H4 (cell line): ENCODE results near the gene YJEFN3. TPM values are rescaled to one million over a fixed set of nuclear protein-coding genes. Genes with fewer than 3 reads are reported as not detected.
A peak's percentile ranks its signal among the peaks of the same experiment; 100 is the strongest.

Experiments used
- DNase-seq: peaks from one replicate; pipeline ENCODE4 v3.0.0-alpha.2; 2015; ENCODE audit warnings: low spot score
- total RNA-seq: library from RNA; depleted of rRNA; stranded (reverse); fragments of >200 nt; shearing (Covaris generic); gene quantifications from 2 replicates; pipeline ENCODE4 v1.2.3, GENCODE V29; 2014

The YJEFN3 gene
- total RNA-seq, 1 experiment from 2014 or later: 0.10 TPM

DNA sequence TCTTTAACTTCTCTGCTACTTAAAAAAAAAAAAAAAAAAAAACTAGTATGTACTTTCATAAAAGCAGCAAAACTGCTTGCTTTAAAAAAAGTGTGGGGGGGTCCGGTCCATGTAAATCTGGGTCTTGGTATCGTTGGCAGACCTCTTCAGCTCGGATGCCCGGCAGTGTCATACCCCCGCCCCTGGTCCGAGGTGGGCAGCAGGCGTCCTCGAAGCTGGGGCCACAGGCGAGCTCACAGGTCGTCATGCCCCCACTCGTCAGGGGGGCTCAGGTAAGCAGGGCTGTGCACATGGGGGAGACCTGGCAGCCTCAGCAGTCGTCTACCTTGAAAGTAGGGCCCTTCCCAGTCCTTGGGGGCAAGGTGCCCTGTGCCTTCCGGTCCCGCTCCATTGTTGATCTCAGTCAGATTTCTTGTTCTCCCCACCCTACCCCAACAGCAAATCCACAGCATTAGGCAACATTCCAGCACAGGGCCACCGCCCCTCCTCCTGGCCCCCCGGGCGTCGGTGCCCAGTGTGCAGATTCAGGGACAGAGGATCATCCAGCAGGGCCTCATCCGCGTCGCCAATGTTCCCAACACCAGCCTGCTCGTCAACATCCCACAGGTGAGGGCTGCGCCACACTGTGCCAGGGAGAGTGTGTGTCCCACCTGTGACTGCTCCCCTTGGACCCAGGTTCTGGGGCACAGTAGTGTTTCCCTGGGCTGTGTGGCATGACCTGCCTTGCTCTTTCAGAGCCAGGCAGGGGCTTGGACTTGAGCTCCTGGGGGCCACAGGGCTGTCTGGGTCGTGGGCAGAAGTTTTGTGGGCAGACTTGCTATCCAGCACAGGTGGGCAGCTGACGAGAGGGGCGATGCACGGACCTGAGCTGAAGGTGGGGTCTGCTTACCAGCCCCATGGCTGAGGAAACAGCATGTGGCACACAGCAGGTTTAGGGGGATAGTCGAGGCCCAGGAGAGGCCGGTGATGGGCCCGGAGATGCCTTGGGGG lies 32.8 kb upstream of the YJEFN3 start:
- no peak for DNase-seq

DNA sequence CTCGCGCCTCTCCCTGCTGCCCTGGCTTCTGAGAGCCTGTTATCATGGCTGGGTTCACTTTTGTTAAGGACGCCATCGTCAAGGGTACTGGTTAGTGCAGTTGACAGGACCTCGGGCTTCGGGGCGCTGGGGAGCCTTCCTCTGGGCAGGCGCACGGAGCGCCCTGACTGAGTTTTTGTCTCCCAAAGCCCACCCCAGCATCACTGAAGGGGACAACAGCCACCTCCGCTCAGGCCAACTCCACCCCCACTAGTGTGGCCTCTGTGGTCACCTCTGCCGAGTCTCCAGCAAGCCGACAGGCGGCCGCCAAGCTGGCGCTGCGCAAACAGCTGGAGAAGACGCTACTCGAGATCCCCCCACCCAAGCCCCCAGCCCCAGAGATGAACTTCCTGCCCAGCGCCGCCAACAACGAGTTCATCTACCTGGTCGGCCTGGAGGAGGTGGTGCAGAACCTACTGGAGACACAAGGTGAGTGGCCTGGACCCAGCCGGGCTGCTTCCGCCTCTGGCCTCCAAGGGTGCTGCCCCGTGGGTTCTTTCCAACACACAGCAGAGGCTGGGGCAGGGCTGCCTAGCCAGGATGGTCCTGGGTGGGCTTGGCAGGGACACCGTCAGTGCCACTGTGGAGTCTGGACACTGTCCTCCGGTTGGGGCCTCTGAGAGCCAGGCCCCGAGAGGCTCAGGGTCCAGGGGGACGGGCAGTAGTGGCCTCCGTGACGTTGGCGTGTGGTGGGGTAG lies 30.3 kb upstream of the YJEFN3 start:
- DNase-seq: no peak

DNA sequence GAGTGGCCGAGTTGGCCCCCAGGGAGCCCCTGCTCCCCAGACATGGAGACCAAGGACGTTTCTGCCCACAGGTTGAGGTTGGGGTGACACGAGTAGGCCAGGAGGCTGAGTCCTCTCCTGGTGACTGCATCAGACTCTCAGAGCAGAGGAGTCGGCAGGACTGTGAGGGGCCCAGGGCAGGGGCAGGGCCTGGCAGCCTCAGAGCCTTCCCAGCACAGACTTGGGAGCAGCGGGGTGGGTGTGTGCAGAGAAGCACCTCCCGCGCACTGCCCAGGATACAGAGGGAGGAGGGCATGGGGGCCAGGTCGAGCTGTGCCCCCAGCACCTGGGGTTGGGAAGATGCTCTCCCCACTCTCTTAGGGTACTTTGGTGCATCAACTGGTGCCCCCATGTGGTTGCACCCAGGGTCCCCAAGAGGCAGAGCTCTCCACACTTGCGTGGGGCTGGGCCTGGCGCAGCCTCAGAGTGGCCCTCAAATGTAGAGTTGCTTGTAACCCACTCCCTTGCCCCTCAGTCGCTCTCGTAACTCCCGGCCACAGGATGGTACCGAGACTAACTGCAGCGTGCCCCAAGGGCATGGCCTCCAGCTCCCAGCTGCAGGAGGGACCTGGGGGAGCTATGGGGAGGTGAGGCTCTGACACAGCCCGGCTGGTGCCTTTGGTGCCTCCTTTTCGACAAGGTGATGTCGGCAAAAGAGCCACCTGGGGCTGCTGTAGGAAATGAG lies 29.3 kb upstream of the YJEFN3 start:
- no peak for DNase-seq

DNA sequence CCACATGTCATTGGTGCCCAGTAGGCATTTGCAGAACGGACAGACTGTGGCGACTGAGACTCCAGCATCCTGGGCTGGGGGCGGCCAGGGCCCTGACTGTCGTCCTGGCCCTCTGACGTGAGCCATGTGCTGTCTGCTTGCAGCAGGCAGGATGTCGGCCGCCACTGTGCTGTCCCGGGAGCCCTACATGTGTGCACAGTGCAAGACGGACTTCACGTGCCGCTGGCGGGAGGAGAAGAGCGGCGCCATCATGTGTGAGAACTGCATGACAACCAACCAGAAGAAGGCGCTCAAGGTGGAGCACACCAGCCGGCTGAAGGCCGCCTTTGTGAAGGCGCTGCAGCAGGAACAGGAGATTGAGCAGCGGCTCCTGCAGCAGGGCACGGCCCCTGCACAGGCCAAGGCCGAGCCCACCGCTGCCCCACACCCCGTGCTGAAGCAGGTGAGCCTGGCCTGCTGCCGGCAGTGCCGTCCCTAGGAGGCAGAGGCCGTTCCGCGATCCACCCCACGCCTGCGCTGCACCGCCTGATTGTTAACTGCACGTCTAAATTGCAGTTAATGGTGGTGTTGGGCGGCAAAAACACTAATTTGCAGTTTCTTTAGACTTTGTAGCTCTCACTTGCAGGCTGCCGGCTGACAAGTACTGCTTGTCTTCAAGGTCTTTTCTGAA lies 27.6 kb upstream of the YJEFN3 start:
- no peak for DNase-seq

DNA sequence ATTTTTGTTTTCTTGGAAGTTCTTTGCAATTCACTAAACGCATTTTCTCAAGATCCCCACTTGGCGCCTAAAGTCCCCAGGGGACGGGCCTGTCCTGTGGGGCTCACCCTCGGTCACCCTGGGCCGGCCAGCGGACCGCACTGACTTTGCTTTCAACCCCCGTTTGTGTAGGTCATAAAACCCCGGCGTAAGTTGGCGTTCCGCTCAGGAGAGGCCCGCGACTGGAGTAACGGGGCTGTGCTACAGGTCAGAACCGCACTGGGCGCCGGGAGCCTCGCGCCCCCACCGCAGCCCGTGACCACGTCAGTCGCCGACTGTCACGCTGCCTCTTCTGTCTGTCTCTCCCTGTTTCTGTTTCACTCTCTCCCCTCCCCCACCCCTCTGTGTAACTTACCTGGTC lies 26.9 kb upstream of the YJEFN3 start:
- no peak for DNase-seq

DNA sequence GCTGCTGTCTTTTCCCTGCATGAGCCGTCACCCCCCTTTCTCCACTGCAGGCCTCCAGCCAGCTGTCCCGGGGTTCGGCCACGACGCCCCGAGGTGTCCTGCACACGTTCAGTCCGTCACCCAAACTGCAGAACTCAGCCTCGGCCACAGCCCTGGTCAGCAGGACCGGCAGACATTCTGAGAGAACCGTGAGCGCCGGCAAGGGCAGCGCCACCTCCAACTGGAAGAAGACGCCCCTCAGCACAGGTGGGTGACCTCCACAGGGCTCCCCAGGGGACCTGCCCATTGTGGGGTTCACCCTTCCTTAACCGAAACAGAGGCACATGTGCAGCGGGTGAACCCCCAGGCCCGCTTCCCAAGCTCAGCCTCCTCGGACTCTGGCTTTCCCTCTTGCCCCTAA lies 26.4 kb upstream of the YJEFN3 start:
- DNase-seq: no peak

DNA sequence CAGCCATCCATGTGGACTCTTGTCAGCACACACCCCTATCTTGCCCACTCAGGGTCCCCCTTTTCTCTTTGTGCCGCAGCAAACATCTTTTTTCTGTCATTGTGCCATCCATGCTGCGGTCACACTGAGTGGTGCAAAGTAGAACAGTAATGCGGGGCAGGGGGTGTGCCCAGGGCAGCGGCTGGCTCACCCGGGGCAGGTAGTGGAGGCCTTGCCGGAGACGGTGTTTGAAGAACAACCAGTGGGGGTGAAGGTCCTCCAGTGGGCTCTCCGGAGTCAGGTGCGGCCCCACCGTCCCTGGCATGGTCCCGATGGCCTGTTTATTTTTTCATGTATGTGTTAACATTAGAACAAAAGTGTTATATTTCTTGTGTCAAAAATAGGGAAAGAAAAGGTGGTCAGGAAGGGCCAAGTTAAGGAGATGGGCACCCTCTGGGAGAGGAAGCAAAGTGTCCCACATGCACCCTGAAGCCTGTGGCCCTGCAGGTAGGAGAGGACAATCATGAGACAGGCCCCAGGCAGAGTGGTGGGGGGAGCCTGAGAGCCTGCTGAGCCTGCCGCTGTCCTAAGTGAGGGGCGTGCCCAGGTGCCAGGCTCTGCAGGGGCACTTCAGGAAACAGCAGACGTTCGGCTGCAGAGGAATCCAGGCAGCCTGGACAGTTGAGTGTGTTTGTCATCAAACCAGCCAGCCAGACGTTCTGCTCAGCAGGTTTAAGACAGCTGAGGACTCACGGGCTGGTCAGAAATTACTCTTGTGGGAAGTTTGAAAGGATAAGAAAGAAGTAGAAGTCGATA lies 25.7 kb upstream of the YJEFN3 start:
- DNase-seq: no peak

DNA sequence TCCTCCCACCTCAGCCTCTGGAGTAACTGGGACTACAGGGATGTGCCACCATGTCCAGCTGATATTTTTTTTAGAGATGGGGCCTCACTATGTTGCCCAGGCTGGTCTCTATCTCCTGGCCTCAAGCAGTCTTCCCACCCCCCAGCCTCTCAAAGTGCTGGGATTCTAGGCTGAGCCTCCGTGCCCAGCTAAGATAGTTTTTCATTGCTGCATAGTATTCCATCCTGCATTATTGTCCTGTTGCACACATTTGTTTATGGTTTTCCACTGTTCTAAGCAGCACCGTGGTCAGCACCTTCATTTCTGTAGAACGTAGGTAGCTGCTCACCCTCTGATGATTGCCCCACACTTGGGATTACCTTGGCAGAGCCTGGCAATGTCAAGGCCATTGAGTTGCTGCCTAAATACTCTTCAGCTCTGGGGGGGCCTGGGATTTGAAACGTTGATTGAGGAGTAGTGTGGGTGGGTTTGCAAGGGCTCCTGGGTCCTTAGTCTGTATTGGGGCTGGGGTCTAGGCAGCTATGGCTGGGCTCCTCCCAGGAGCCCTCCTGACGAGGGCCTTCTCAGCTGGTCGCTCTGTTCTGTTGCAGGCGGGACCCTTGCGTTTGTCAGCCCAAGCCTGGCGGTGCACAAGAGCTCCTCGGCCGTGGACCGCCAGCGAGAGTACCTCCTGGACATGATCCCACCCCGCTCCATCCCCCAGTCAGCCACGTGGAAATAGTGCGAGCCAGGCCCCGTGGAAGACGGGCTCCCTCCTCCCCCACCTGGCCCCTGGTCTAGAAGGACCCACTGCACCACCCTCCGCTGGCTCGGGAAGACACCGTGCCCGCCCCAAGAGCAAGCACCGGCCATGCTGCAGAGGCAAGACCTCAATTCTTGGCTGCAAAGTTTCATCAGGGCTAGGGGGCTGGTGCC lies 23.7 kb upstream of the YJEFN3 start:
- DNase-seq: no peak

DNA sequence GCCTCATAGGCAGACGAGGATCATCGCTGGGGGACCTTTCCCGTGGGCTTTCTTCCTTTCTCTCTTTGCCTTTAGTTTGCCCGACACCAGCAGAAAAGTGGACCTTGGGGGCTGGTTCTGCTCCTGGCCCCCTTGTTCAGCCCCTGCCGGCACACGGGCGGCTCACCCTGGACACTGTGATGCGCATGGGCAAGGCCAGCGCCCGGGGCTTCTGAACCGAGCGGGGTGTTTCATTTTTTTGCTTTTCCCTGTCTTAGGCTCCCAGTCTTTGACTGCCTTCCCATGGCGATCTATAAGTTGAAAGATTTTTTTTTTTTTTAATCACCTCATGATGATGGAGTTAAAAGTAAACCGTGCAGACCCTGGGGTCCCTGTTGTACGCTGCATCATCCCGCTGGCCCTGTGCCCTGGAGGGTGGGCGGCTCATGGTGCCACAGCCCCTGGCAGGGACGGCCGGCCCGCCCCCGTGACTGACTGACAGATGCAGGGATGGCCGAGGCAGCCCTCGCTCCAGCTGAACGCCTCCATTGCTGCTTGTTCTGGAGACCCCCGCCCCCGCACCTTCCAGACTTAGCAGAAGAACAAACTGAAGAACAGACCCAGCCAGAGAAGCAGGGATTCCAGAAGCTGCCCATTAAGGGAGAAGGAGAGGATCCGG lies 22.9 kb upstream of the YJEFN3 start:
- DNase-seq: no peak

DNA sequence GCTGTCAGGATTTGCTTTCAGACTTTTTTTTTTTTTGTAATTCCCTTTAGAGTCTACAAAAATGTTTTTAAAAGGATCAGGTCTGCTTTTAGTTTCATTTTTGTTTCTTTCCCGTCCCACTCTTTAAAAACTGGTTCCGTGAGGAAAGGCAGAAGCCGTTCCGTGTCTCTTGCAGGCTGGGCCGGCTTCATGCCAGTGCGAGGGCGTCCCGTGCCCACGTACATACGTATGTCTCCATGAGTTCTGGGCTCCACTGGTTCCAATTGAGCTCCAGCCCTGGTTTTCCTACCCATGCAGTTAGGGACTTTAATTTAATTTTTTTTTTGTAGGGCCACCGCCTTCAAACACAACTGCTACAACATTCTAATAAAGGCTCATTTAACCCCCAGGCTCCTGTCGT lies 22.1 kb upstream of the YJEFN3 start:
- no peak for DNase-seq

DNA sequence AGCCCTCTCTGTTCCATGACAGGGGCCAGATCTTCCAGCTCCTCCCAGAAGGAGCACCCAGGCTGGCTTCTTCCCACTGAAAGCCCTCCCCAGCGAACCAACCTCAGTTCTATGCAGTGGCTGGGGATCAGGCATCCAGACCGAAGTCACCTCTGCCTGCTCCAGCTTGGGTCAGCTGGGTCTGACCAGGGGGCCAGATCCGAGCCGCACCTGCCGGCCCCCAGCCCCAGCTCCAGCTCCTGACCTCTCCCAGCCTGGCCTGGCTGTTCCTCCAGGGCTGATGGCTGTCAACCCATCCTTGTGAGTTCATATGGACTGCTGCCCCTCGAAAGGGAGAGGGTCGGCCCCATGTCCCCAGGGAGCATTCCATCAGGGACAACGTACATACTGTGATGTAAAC lies 21.4 kb upstream of the YJEFN3 start:
- DNase-seq: no peak

DNA sequence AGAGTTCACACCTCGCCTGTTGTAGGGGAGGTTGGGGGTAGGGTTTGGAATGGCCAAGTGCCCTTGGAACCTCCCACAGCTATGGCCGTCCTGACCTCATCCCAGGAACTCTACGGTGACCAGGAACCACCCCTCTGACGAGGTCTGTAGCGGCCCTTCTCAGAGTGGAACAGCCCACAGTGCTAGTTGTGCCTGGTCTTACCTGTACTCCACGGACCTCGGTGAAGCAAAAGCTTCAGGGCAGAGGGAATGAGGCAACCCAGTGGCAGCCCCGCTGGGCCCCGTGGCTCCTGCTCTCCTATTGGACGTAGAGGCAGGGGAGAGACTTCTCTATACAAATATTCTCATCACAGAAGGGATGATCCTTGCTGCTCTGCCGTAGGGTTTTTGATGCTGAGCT lies 20.5 kb upstream of the YJEFN3 start:
- no peak for DNase-seq

DNA sequence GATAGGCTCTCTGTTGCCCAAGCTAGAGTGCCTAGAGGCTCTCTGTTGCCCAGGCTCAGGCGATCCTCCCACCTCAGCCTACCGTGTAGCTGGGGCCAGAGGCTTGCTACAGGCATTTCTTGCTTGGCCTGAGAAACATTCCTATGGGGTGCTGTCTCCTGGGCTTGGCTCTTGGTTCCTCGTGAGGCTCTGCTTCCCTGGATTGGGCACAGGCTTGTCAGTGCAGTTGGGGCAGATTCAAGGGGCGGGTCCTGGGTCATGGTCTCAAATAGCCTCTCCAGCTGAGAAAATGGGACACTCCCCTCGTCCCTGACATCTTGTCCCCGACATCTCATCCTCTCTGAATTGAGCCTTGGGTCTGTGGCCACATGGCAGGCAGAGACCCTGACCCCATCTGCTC lies 18.3 kb upstream of the YJEFN3 start:
- no peak for DNase-seq

DNA sequence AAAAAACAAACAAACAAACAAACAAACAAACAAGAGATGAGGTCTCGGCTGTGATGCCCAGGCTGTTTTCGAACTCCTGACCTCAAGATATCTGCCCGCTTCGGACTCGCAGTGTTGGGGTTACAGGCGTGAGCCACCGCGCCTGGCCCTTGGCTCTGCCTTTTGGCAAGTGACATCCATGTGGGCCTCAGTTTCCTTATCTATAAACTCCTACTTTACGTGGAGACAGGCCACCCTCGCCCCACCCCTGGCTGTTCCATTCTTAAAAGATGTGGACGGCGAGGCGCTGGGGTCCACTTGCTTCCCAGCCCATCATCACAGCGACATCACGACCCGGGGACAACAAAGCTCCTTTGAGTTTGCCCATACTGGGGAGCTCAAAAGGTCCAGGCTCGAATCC lies 15.0 kb upstream of the YJEFN3 start:
- no peak for DNase-seq

DNA sequence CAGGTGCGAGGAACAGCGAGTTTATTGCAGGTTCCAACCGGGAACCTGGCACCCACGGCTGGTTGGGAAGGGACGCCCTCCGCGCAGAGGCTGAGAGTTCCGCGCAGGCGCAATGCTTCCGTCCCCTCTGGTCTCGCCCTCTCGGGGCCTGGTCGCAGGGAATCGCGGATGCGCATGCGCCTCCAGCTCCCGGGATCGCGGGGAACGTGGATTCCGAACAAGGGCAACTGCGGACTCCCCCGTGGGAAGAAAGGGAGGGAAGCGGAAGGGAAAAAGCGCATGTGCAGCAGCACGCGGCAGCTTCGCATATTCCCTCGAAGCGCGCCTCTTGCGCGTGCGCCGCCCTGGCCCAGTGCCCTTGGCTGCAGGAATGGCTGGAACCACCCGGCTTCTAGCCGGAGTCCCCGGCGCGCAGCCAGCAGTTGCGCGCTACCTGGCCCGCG lies 14.5 kb upstream of the YJEFN3 start:
- no peak for DNase-seq

DNA sequence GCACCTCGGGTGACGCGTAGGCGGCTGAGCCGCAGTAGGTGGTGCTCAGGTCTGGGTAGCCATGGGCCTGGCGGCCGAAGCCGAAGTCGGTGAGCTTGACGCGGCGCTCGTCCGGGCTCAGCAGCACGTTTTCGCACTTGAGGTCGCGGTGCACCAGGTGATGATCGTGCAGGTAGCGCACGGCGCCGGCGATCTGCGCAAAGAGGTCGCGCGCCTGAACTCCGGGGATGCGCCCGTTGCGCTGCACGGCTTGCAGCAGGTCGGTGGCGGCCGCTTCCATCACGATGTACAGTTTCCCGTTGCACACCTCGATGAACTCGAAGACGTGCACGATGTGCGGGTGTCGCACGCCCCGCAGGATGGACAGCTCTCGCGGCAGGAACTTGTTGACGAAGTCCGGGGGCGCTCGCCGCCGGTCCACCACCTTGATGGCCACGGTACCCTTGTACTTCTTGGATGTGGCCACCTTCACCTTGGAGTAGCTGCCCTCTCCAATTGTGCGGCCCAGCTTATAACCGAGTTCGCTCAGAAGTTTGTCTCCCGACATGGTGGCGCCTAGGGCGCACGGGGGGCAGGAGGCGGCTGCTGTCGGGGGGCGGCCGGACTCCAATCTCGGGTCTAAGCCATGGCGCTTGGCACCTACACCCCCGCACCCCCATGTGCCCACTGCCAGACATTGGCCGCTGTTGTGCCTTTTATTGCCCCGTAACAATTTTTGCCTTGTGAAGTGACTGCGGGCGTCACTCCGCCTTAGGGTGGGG lies 13.7 kb upstream of the YJEFN3 start, which contains the start of gene TSSK6:
TSSK6 (minus strand) TSS at position 668 of the 761 bp plus-strand sequence; CDS start at position 547, 121 bp downstream.
- no peak for DNase-seq

DNA sequence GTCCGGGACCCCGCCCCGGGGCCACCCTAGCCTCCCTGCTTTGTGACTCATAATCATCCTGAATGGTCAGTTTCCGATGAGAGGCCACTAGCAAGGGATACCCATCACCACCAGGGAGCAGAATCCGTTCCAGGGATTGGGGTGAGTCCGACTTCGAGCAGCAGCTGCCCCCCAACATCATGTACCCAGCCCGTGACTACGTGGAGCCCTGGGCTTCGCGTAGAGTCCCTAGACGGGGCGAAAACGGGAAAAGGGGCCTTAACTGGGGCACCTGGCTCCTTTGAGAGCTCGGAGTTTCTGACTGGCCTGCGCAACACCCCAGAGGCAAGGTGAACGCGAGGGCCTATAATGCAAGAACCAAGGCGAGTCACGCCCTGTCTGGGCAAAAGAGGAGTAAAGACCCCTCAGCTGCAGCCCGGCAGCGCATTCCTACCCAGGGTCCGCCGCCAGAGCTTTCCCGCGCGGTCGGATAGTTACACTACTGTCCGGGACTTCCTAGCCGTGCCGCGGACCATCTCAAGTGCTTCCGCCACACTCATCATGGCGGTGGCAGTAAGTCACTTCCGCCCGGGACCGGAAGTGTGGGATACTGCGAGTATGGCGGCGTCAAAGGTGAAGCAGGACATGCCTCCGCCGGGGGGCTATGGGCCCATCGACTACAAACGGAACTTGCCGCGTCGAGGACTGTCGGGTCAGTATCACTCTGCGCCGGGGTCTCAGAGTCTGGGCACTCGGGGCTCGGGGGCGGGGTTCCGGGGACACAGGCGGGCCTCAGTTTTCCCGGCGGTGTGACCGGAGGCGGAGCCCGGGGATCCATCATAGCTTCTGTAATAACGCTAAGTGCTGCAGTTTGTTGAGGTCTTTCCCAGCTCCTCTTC lies 12.8 kb upstream of the YJEFN3 start, which contains the start of gene NDUFA13:
NDUFA13 (plus strand) TSS at position 584 of the 878 bp plus-strand sequence; CDS start at position 598, 14 bp downstream.
- DNase-seq: peak; percentile 89
